Activated CD8-positive, alpha-beta memory T cell treated with anti-CD3 and anti-CD28 coated beads for 48 hours (primary cell): ENCODE data around the gene GPR42.
"Not testable (repeated sequence)": the region's sequence is repeated elsewhere in the genome, so short reads cannot be mapped to it uniquely, and the experiment has no call there.

Experiments used
- DNase-seq, 3 experiments: peaks; one replicate each; pipeline ENCODE4 v3.0.0-alpha.2; 2020; ENCODE audit warnings: low read depth in 2 of 3, low spot score in 2 of 3

Gene GPR42

DNA sequence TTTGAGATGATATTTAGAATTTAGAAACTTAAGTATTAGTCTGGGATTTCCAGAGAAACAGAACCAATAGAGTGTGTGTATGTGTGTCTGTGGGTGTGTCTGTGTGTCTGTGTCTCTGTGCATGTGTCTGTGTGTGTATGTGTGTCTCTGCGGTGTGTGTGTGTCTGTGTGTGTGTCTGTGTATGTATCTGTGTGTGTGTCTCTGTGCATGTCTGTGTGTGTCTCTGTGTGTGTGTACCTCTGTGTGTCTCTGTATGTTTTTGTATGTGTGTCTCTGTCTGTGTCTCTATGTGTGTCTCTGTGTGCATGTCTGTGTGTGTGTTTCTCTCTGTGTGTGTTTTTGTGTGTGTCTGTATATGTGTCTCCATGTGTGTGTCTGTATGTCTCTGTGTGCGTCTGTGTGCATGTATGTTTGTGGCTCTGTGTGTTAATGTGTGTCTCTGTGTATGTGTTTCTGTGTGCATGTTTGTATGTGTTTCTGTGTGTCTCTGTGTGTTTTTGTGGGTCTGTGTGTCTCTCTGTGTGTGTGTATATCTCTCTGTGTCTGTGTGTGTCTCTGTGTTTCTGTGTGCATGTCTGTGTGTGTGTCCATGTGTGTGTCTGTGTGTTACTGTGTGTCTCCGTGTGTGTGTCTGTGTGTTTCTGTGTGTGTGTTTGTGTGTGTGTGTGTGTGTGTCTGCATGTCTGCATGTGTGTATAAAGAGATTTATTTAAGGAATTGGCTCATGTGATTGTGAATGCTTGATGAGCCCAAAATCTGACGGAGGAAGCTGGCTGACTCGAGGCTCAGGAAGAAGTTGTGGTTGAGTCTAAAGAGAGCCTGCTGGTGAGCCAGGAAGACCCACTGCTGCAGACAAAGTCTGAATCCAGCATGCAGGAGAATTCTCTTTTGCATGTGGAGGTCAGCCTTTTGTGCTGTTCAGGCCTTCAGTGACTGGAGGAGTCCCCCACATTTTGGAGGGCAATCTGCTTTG is 22.2 kb downstream of the GPR42 start:
- DNase-seq = no peak

DNA sequence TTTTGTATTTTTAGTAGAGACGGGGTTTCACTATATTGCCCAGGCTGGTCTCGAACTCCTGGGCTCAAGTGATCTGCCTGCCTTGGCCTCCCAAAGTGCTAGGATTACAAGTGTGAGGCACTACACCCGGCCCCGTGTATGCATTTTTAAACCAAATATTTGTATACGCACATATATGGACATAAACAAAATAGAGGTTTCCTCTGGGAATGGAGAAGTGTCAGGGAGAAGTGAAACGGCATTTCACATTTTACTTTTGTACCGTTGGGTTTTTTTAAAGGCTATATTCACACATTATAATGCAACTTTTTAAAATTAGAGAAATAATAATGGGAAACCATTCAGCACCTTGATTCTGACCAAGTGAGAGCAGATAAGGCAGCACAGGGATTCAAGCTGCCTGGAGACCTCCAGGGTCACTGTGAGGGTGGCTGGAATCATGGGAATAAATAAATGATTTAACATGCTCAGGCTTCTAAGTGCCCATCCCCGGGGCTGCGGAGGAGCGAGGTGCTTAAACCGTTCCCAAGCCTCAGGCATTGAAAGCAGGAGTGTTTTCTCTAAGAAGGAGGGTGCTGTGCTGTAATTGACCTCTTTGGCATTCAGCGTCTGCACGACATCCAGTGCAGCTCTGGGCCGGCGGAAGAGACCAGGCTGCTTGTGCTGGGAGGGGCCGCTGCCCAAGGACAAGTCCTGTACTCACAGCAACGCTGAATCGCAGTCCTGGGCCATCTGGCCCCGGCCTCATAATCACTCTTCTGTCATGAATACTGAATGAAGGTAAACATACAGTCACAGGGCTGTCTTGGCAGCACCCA is 24.7 kb downstream of the GPR42 start:
- no peak for DNase-seq

DNA sequence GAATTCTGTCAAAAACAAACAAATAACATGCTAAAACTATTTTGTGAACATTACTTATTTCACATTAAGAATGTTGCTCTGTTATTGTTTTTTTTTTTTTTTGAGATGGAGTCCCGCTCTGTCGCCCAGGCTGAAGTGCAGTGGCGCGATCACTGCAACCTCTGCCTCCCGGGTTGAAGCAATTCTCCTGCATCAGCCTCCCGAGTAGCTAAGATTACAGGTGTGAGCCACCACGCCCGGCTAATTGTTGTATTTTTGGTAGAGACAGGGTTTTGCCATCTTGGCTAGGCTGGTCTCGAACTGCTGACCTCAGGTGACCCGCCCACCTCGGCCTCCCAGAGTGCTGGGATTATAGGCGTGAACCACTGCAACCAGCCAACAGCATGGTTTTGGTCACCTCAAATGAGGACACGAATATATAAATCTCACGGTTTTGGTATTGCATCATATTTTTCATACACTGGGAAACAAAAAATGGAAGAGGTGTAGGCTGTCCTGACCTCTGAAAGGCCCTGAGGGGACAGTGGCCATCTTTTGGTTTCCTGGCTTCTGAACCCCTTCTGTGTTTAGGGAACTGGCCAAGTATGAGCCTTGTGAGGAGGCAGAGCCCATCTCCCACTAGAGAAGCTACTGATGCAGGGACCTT is 25.5 kb downstream of the GPR42 start:
- DNase-seq = no peak

DNA sequence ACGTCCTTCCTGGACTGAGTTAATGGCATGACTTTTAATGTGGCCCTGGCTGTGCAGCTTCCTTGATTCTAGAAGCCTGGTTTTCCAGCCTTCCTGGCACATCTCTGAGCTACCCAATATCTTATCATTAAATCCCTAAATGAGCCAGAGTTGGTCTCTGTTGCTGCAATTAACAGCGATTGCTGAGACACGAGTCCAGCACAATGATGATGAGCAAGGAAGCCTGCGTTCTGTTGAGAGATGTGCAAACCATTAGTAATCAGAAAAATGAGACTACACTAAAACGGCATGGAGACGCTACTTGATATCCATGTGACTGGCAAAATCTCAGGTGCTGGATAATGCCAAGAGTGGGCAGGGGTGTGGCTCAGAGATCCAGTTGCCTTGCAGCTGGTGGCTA is 26.2 kb downstream of the GPR42 start:
- no peak for DNase-seq

DNA sequence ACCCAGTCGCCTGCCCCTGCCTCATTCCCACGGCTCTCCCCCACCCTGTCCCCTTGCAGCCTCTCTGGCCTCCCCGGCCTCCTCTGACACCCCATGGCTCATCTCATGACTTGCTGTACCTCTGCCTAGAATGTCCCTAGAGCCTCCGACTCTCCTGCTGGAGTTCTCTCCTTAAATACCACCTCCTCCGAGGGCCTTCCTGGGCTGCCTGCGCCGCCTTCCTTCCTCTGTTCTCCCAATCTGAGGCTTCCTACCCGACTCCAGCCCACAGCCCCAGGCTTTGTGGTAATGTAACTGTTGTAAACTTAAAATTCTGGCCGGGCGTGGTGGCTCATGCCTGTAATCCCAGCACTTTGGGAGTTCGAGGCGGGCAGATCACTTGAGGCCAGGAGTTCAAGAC is 27.7 kb downstream of the GPR42 start:
- DNase-seq = no peak

DNA sequence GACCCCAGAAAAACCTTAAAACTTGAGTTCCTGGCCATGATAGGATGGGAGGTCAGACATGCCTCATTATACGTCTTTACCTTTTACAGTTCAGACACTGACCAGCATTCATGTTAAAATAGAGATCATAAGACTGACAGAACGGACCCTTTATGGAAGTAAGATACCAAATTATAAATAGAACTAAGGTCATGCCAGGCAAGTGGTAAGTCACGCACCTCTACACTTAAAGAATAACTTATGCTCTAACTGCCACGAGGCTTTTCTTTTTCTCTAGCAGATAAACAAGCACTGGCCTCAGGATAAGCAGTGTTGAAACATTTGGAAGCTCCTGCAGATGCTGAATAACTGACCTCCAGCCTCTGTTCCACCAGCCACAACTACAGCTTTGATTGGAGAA is 28.4 kb downstream of the GPR42 start:
- DNase-seq = no peak

DNA sequence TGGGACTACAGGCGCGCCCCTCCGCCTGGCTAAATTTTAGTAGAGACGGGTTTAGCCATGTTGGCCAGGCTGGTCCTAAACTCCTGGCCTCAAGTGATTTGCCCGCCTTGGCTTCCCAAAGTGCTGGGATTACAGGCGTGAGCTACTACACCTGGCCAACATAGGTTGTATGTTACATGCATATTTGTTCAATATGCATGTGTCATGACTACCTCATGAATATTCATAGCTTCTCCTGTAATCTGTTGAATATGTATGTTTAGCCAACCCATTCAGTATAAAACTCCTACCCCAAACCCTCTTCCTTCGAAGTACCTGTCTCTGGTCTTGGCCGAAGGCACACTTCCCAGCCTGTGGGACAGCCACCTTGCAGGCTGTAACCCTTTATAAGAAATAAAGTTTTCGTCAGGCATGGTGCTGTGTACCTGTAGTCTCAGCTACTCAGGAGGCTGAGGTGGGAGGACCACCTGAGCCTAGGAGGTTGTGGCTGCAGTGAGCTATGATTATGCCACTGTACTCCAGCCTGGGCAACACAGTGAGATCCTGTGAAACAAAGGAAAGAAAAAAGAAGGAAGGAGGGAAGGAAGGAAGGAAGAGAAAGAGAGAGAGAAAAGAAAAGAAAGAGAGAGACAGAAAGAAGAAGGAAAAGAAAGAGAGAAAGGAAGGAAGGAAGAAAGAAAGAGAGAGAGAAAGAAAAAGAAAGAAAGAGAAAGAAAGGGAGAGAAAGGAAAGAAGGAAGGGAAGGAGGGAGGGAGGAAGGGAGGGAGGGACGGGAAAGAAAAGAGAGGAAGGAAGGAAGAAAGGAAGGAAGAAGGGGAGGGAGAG is 29.3 kb downstream of the GPR42 start:
- no peak for DNase-seq

DNA sequence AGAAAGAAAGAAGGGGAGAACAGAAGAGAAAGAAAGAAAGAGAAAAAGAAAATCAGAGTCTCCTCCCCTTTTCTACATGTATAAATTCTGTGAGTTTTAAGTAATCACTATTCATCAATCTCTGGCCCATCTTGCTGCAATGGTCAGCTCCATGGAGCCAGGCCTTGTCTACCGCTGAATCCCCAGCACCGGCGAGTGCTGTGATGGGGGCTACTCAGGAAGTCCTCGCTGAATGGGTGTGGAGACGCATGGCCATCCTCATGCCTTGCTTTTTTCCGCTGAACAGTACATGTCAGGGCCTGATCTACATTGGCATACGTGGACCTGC is 29.9 kb downstream of the GPR42 start:
- no peak for DNase-seq

DNA sequence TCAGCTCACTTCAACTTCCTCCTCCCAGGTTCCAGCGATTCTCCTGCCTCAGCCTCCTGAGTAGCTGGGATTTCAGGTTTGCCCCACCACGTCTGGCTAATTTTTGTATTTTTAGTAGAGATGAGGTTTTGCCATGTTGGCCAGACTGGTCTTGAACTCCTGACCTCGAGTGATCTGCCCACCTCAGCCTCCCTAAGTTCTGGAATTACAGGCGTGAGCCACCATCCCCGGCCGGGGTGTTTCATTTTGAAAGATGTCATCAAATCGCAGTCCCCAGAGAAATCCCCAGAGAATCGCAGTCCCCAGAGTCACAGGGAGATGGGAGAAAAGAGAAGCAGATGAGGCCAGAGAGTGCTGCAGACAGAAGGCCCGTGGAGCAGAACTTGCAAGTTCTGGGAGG is 30.5 kb downstream of the GPR42 start:
- not testable (repeated sequence) for DNase-seq

DNA sequence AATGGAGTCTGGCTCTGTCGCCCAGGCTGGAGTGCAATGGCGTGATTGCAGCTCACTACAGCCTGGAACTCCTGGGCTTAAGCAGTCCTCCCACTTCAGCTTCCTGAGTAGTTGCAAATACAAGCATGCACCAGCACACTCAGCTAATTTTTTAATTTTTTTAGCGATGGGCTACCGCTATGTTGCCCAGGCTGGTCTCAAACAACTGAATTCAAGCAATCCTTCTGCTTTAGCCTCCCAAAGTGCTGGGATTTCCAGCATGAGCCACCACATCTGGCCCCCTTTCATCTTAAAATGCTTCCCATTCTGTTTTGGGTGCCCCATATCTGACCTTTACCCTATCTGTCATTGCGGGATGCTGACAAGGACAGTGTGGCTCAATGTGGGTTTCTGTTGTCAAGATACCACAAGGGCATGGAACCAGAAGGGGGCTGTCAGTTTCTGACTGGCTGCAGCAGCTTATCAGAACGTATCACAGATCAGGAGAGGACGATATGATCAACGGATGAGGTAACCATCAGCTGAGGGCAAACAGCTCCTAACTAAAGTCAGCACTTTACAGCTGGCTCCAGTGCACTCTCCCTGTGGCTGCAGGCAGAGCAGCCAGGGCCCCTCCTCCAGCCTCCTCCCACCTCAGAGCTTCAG is 32.4 kb downstream of the GPR42 start:
- DNase-seq = peak in 1 of 3 experiments; percentile 20

DNA sequence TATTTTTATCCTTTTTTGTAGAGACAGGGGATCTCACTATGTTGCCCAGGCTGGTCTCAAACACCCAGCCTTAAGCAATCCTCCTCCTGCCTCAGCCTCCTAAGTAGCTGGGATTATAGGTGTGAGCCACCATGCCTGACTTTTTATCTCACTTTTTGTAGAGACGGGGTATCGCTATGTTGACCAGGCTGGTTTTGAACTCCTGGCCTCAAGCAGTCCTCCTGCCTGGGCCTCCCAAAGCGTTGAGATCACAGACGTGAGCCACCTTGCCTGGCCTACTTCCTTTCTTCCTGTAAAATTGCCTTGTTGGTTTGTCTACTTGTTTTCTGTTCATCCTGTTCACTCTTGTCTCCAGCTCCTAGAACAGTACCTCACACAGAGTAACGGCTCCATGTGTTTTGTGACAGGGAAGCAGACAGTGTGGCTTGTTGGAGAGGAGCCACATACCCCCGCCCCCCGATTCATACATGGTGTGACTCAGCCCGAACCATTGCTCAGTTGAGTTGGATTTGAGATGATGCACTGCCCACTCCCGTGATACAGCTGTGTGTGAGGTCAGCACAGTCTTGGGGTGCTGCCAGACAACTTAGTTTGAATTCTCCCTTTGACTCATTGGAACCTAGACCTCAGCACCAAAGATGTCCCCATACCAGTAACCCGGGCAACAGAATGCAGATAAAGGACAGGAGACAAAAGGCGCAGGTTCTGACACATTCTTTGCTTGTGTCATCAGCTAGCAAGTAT is 34.2 kb downstream of the GPR42 start:
- peak in 2 of 3 experiments; percentile 33 to 61 for DNase-seq

DNA sequence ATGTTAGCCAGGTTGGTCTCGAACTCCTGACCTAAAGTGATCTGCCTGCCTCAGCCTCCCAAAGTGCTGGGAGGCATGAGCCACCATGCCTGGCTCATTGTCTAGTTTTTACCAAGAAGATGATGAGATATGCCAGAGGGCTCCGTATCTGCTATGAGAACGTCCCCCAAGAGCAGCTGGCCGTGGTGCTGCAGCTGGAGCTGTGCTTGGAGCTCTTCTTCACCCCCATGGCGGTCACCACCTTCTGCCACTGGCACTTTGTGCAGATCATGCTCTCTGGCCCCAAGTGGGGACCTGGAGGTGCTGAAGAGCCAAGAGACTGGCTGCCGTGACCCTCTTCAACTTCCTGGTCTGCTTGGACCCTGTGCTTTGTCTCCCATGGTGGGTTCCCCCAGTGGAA is 36.8 kb downstream of the GPR42 start:
- no peak for DNase-seq

DNA sequence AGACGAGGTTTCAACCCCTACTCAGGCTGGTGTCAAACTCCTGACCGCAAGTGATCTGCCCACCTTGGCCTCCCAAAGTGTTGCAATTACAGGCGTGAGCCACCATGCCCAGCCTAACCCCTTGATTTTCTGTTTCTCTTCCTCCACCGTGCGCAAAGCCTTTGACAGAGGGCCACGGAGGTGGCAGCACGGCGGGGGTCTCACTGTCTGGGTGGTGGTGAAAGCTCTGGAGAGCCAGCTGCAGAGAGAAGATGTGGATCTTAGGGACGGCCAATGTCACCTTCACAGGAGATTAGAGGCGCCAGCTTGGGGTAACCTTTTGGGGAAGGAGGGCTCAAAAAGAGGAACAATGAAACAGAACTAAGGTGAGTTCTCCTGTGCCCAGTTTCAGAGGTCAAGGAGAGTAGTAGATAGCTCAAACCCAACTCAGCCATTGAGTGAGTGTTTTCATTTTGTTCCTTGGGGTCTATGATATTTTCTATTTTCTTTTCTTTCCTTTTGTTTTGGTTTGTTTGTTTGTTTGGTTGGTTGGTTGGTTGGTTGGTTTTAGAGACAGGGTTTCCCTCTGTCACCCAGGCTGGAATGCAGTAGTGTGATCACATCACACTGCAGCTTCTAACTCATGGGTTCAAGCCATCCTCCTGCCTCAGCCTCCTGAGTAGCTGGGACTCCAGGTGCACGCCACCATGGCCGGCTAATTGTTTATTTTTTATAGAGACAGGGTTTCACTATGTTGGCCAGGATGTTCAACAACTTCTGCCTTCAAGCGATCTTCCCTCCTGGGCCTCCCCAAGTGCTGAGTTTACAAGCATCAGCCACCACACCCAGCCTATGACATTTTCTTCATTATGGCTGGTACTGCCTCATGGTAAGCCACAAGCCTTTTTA is 37.7 kb downstream of the GPR42 start:
- DNase-seq = no peak

DNA sequence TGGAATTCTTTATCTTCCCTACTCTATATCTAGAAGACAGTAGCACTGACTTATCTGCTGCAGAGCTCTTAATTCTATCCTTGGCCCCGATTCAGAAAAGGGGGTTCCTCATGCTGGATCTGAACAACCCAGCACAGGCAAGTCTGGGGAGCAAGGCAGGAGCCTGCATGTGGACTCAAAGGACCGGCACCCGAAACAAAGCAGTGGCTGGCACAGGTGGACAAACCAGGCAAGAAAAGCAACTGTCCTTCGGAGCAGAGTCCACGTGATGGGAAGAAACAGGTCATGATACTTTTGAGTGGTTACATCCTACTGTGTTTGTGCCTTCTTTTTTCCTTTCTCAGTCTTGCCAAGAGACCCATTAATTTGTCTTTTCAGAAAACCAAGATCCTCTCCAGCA is 38.3 kb downstream of the GPR42 start:
- DNase-seq = no peak

DNA sequence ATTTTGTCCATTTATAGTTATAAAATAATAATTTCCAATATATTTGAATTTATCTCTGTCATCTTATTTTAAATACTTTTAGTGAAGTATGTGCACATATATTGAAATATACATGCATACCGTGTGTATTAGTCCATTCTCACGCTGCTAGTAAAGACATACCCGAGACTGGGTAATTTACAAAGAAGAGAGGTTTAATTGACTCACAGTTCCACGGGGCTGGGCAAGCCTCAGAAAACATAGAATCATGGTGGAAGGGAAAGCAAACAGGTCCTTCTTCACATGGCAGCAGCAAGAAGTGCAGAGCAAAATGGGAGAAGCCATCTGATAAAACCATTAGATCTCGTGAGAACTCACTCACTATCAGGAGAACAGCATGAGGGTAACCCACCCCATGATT is 39.6 kb downstream of the GPR42 start:
- no peak for DNase-seq

DNA sequence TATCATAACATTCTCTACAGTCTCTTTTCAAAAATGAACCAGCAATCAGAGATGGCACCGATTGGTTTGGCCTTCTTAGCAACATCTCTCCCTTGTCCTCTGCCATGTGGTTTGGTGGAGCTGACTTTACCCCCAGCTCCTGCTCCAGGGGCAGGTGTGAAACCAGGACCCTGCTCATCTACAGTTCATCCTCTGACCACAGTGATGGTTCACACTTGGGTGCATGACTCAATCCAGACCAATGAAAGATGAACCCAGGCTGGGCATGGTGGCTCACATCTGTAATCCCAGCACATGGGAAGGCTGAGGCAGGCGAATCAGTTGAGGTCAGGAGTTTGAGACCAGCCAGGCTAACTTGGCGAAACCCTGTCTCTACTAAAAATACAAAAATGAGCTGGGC is 43.6 kb downstream of the GPR42 start:
- DNase-seq = no peak

DNA sequence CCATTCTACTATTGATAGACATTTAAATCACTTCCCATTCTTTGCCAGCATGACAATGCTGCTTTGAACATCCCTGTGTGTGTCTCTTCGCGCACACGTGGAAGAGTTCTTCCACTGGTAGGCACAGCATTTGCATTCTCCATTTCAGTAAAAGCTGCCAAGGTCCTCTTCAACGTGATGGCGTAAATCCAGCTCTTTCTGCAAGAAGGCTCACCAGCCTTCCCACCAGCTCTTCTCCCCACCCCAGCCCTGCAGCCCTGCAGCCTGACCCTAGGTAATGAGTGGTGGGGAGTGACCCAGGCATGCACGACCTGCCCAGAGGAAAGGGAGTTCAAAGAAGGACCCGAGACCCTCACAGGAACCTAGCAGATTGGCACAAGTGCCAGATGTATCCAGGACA is 45.5 kb downstream of the GPR42 start:
- DNase-seq = no peak

DNA sequence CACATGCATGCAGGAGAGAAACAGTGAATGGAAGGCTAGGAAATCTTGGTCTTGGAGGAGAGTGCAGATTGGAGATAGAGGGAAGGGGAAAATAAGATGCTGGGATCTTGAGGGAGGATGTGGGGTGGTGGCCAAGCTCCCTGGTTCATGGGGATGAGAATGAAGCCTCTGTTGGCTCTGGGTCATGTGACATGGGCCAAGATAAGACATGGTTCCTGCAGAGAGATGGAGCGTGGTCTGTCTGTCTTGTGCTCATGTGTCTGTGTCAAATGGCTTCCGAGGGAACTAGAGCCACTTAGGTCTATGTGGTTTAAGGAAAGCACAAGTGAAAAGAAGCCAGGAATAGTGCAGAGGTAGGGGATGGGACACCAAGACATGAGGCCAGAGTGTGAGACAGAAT is 46.4 kb downstream of the GPR42 start:
- no peak for DNase-seq
